Endodermal cell (in vitro differentiated cells): ENCODE results near the gene ATP11B. TPM values are rescaled to one million over a fixed set of nuclear protein-coding genes. Genes with fewer than 3 reads are reported as not detected.

ENCODE experiments used
- DNase-seq: peaks from one replicate; pipeline ENCODE4 v3.0.0-alpha.2; 2017
- H3K27ac ChIP-seq: 2 replicates; pipeline ENCODE4 v1.5.1; 2013; ENCODE audit warnings: mild to moderate bottlenecking, low read depth, low read length, moderate library complexity
- H3K27me3 ChIP-seq: 2 replicates; pipeline ENCODE4 v1.6.1; 2013; ENCODE audit warnings: mild to moderate bottlenecking, low read length, moderate library complexity; ENCODE audit not compliant: insufficient read depth, control insufficient read depth, poor library complexity, severe bottlenecking
- H3K36me3 ChIP-seq: 2 replicates; pipeline ENCODE4 v1.7.0; 2013; ENCODE audit warnings: mild to moderate bottlenecking, low read length, moderate library complexity; ENCODE audit not compliant: control insufficient read depth, insufficient read depth
- H3K4me1 ChIP-seq: one replicate; pipeline ENCODE4 v1.7.0; 2013; ENCODE audit warnings: low read length; ENCODE audit not compliant: control insufficient read depth, insufficient read depth
- H3K4me3 ChIP-seq: 2 replicates; pipeline ENCODE4 v1.5.1; 2013; ENCODE audit warnings: mild to moderate bottlenecking, low read length, moderate library complexity
- H3K9ac ChIP-seq: 2 replicates; pipeline ENCODE4 v1.6.1; 2013; ENCODE audit warnings: mild to moderate bottlenecking, low read length, moderate library complexity; ENCODE audit not compliant: poor library complexity, severe bottlenecking; ENCODE audit errors: extremely low read depth
- H3K9me3 ChIP-seq: 2 replicates; pipeline ENCODE4 v1.6.1; 2013; ENCODE audit warnings: mild to moderate bottlenecking, low read length, moderate library complexity; ENCODE audit not compliant: control insufficient read depth
- H3K27ac Mint-ChIP-seq: 2 replicates; pipeline ENCODE4 v1.8.0; 2020; ENCODE audit warnings: mixed read lengths
- H3K27me3 Mint-ChIP-seq: 2 replicates; pipeline ENCODE4 v1.8.0; 2021; ENCODE audit warnings: mild to moderate bottlenecking, mixed read lengths; ENCODE audit not compliant: insufficient read depth
- H3K36me3 Mint-ChIP-seq: 2 replicates; pipeline ENCODE4 v1.8.0; 2020; ENCODE audit warnings: low read depth, mixed read lengths
- H3K4me1 Mint-ChIP-seq: 2 replicates; pipeline ENCODE4 v1.8.0; 2020; ENCODE audit warnings: mixed read lengths
- H3K4me3 Mint-ChIP-seq: 2 replicates; pipeline ENCODE4 v1.8.0; 2020; ENCODE audit warnings: mild to moderate bottlenecking, moderate library complexity, mixed read lengths
- H3K9me3 Mint-ChIP-seq: 2 replicates; pipeline ENCODE4 v1.8.0; 2020; ENCODE audit warnings: mild to moderate bottlenecking, mixed read lengths
- CTCF ChIP-seq: fragments of 200-600 bp; sonication (generic); conservative IDR thresholded peaks from 2 replicates; pipeline ENCODE4 v1.5.0; 2021; ENCODE audit warnings: antibody characterized with exemption, mild to moderate bottlenecking
- WGBS, 2 experiments: methylation state at CpG; one replicate each; pipeline versions ENCODE4 v1.1.5 to v1.1.7; 2013; ENCODE audit warnings: missing lambda C conversion rate in 2 of 2, mixed read lengths in 1 of 2; ENCODE audit not compliant: insufficient coverage in 1 of 2, insufficient read length in 1 of 2; 5-methylcytosine and 5-hydroxymethylcytosine counted together
- total RNA-seq, 2 donors: library from RNA; stranded (reverse); fragmentation: NEBNext Ultra II Directional in 1 of 2; extraction: Animal tissue kit (Norgen Biotek cat#: 25700) in 1 of 2; gene quantifications; 2 replicates in 1 of 2; 3 replicates in 1 of 2; pipeline ENCODE4 v1.2.1, GENCODE V29; 2021

ATP11B gene
- total RNA-seq, 2 donors from 2014 or later, result 23.6 to 27.8 TPM

DNA sequence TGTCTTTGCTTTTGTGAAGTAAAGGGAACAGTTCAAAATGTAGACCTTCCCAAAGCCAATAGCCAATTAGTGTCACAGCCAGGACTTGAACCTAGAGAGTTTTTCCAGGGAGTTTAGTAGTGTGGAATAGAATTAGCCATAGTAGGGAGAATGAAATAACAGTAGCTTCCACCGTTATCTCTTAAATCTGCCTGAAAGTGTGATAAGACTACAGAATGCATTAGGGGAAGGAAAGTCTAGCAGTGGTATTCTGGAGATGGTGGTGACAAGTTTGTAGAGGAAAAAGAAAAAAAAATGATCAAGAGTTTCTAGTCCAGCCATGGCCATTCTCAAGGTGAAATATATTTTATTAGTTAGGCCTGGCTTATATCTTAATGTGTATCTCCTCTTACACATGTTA lies 13.8 kb downstream of the ATP11B start:
- Mint-ChIP-seq H3K4me1 (peaks cover 22% of the 10 kb centered on the region), H3K9me3 (no peaks in the 10 kb centered on the region), H3K27ac (no peak overlapping the region), H3K27me3 (peaks cover 2% of the 10 kb centered on the region), H3K4me3 (no peak overlapping the region), H3K36me3 (no peaks in the 10 kb centered on the region)
- 92 to 100% methylated on average over 1 of the region's 1 CpG for WGBS, 2 experiments
- DNase-seq, result no peak
- H3K36me3 ChIP-seq, result no peaks in the 10 kb centered on the region
- H3K4me1 ChIP-seq, result peaks cover 2% of the 10 kb centered on the region
- no peak overlapping the region for H3K27ac ChIP-seq
- H3K27me3 ChIP-seq, result no peaks in the 10 kb centered on the region
- H3K9me3 ChIP-seq, result no peaks in the 10 kb centered on the region
- no peak for TF ChIP-seq CTCF
- no peak overlapping the region for H3K9ac ChIP-seq
- H3K4me3 ChIP-seq, result no peak overlapping the region

DNA sequence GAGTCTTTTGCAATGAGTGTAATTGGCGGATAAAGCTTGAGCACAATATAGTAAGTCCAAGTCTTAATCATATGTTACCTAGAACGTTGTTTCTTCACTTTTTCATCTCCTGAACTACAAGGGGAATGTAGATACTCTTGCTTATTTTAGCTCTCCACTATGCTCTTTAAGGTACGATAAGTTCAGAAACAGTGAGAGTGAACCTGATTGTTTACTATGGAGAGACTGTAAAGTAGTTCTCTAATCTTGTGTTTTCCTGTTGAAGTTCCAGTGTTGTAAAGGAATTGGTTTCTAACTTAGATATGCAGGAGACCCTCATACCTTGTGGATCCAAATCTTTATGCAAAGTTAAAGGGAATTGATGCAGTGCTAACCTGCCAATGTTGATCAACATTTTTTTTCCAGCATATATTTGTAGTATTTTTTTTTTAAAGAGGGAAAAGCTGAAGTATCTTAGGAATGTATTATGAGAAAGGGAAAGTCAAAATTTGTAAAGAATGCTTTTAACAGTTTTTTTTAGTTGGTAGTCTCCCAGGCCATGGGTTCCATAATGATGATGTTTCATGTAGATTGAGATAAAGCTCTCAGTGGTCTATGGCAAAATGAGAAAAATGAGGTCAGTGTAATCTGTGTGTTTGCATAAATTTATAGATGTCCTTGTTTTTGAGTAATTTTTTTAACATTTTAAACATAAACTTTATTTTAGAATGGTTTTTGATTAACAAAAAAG lies 14.9 kb downstream of the ATP11B start:
- Mint-ChIP-seq H3K9me3 (no peaks in the 10 kb centered on the region), H3K4me1 (peaks cover 14% of the 10 kb centered on the region), H3K27ac (no peak overlapping the region), H3K27me3 (peaks cover 2% of the 10 kb centered on the region), H3K4me3 (no peak overlapping the region), H3K36me3 (no peaks in the 10 kb centered on the region)
- Histone ChIP-seq H3K27ac (no peak overlapping the region), H3K36me3 (no peaks in the 10 kb centered on the region), H3K9me3 (no peaks in the 10 kb centered on the region), H3K27me3 (no peaks in the 10 kb centered on the region), H3K9ac (no peak overlapping the region), H3K4me1 (peaks cover 2% of the 10 kb centered on the region), H3K4me3 (no peak overlapping the region)
- no peak for TF ChIP-seq CTCF
- no peak for DNase-seq
- 82 to 100% methylated on average over 3 of the region's 3 CpGs for WGBS, 2 experiments

DNA sequence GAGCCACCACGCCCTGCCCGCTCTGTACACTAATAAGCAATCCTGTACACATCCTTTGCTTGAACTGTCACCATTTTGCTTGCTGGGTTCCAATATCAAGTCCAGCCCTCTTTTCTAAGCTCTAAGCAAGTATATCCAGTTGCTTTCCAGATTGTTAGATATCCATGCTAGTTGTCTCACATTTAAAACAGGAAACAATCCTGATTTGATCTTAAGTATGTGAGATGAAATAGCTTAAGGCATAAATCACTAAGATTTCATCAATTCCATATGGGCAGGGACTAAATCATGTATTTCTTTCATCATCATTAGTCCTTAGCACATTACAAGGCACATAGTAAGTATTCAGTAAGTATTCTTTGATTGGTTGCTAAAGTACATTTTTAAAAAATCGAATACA lies 16.2 kb downstream of the ATP11B start:
- H3K4me3 ChIP-seq, result no peak overlapping the region
- Mint-ChIP-seq H3K27me3 (peaks cover 2% of the 10 kb centered on the region), H3K9me3 (no peaks in the 10 kb centered on the region), H3K27ac (no peak overlapping the region), H3K4me3 (no peak overlapping the region), H3K36me3 (no peaks in the 10 kb centered on the region), H3K4me1 (peaks cover 14% of the 10 kb centered on the region)
- WGBS, 2 experiments, result 92 to 97% methylated on average over 3 of the region's 3 CpGs
- H3K4me1 ChIP-seq, result peaks cover 2% of the 10 kb centered on the region
- H3K27me3 ChIP-seq, result no peaks in the 10 kb centered on the region
- H3K36me3 ChIP-seq, result no peaks in the 10 kb centered on the region
- TF ChIP-seq CTCF, result no peak
- H3K9me3 ChIP-seq, result no peaks in the 10 kb centered on the region
- DNase-seq, result no peak
- H3K9ac ChIP-seq, result no peak overlapping the region
- no peak overlapping the region for H3K27ac ChIP-seq
